HepG2 (cell line): ENCODE measurements around the gene ERMAP. TPM values are rescaled to one million over a fixed set of nuclear protein-coding genes. Genes with fewer than 3 reads are reported as not detected.
A peak's percentile ranks its signal among the peaks of the same experiment; 100 is the strongest.

Source experiments
- AGO1 ChIP-seq: fragments of 200-400 bp; formaldehyde crosslinking; IDR thresholded peaks from 2 replicates; pipeline ENCODE4 v1.6.1; 2017; ENCODE audit warnings: mild to moderate bottlenecking, low read depth, low read length, moderate library complexity; ENCODE audit not compliant: poor library complexity, severe bottlenecking
- ATF4 ChIP-seq, 2 experiments: fragments of 450-650 bp in 1 of 2; sonication (generic) in 1 of 2; formaldehyde crosslinking; IDR thresholded peaks; 2 replicates each; pipeline versions ENCODE4 v1.5.0 to v1.8.0; 2020 to 2022; ENCODE audit warnings: mild to moderate bottlenecking in 1 of 2, missing genetic modification reagents in 1 of 2
- FOXP1 ChIP-seq, 2 experiments: fragments of 450-650 bp in 1 of 2; IDR thresholded peaks; 2 replicates each; pipeline ENCODE4 v1.6.1; 2017 to 2018; ENCODE audit warnings: antibody characterized with exemption in 1 of 2
- HDAC2 ChIP-seq: sonication (generic); formaldehyde crosslinking; IDR thresholded peaks from 2 replicates; pipeline ENCODE4 v1.4.0; 2020; ENCODE audit warnings: missing genetic modification reagents
- NFYC ChIP-seq: IDR thresholded peaks from 2 replicates; pipeline ENCODE4 v1.6.1; 2016; ENCODE audit warnings: missing genetic modification reagents, missing compliant biosample characterization
- NR3C1 ChIP-seq: sonication (generic); formaldehyde crosslinking; IDR thresholded peaks from 2 replicates; pipeline ENCODE4 v1.4.0; 2020; ENCODE audit warnings: missing genetic modification reagents
- RAD51 ChIP-seq: fragments of 450-650 bp; IDR thresholded peaks from 2 replicates; pipeline ENCODE4 v1.6.1; 2016; ENCODE audit warnings: borderline replicate concordance
- ZBTB20 ChIP-seq: sonication (generic); formaldehyde crosslinking; IDR thresholded peaks from 2 replicates; pipeline ENCODE4 v1.8.1; 2023; ENCODE audit warnings: missing genetic modification reagents, low read depth, mild to moderate bottlenecking, borderline replicate concordance
- ZBTB49 ChIP-seq: sonication (generic); formaldehyde crosslinking; IDR thresholded peaks from 2 replicates; pipeline ENCODE4 v1.4.0; 2020; ENCODE audit warnings: missing genetic modification reagents, borderline replicate concordance
- ZBTB8A ChIP-seq: sonication (generic); formaldehyde crosslinking; IDR thresholded peaks from 2 replicates; pipeline ENCODE4 v1.4.0; 2020; ENCODE audit warnings: mild to moderate bottlenecking, low read depth, missing genetic modification reagents, borderline replicate concordance
- ZFY ChIP-seq: sonication (generic); formaldehyde crosslinking; IDR thresholded peaks from 2 replicates; pipeline ENCODE4 v1.4.0; 2020; ENCODE audit warnings: missing genetic modification reagents
- ZKSCAN5 ChIP-seq: sonication (generic); formaldehyde crosslinking; IDR thresholded peaks from 2 replicates; pipeline ENCODE4 v1.5.1; 2020; ENCODE audit warnings: mild to moderate bottlenecking, missing genetic modification reagents
- ZNF101 ChIP-seq: sonication (generic); formaldehyde crosslinking; IDR thresholded peaks from 2 replicates; pipeline ENCODE4 v1.4.0; 2020; ENCODE audit warnings: mild to moderate bottlenecking, low read depth, missing genetic modification reagents, borderline replicate concordance
- ZNF282 ChIP-seq: fragments of 450-650 bp; IDR thresholded peaks from 2 replicates; pipeline ENCODE4 v1.6.1; 2018; ENCODE audit not compliant: partially characterized antibody
- ZNF343 ChIP-seq: sonication (generic); formaldehyde crosslinking; IDR thresholded peaks from 2 replicates; pipeline ENCODE4 v1.4.0; 2020; ENCODE audit warnings: mild to moderate bottlenecking, missing genetic modification reagents
- polyA plus RNA-seq, 8 experiments: library from polyadenylated mRNA; depleted of rRNA in 3 of 8; stranded (reverse) in 7 of 8; unstranded in 1 of 8; fragments of >200 nt; fragmentation: Illumina TruSeq in 4 of 8; extraction: Trizol in 4 of 8; gene quantifications; 2 replicates each; pipeline versions ENCODE4 v1.2.1 to v1.2.3, GENCODE V29; 2011 to 2016; ENCODE audit warnings: low read depth in 4 of 8, missing spikeins in 1 of 8, mixed read lengths in 1 of 8; ENCODE audit not compliant: insufficient read depth in 1 of 8
- total RNA-seq, 5 experiments: library from RNA; depleted of rRNA; stranded (reverse); fragments of >200 nt; fragmentation: Illumina TruSeq; extraction: Trizol; gene quantifications; 2 replicates each; pipeline ENCODE4 v1.2.3, GENCODE V29; 2016; ENCODE audit warnings: low read depth in 1 of 5
- TF ChIP-seq, protein P1 (sequence below), 2 experiments: sonication (generic) in 1 of 2; formaldehyde crosslinking in 1 of 2; IDR thresholded peaks; 2 replicates each; pipeline versions ENCODE4 v1.6.1 to v1.9.0; 2014 to 2022; ENCODE audit warnings: antibody characterized with exemption in 1 of 2, borderline replicate concordance in 1 of 2, inconsistent platforms in 1 of 2, low read depth in 1 of 2, missing genetic modification reagents in 1 of 2

Gene ERMAP
- total and polyA plus RNA-seq, 2 of the 13 experiments (the other 11 are each of a cell fraction or from before 2014, with no cell fraction given): 2.2 to 4.4 TPM

DNA sequence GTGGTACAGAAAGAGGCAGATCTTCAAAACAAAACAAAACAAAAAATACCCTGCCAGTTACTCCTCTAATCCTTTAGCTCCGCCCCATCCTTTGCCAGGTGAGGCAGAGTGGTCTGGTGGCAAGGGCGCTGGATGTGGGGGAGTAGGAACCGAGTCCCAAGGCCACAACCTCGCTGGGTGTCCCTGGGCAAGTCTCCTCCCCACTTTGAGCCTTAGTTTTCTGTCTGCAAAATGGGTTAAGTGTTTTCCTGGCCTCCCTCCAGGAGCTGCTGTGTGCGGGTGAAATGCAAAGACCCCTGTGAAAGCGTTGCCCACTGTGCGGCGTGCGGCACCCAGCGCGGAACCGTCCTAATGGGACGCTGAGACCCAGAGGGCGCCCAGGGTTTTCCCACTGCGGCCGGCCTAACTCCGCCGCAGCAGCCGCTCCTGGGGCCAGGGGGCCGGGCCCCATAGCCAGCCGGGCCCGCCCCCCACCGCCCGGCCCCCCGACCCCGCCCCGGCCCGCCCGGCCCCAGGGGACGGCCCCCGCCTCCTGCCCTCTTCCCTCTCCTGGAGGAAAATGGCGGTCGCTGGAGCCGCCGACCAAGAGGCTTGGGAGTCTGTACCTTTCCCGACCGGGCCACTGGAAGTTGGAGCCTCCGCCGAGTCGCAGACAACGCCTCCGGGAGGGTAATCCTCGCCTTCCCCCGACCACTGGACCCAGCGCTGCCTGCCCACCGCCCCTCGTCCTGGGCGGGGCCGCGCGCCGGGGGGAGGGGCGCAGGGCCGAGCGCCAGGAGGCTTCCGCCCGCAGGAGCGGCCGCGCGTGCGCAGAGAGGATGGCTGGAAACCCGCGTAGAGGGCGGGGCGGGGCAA is at the start of gene ERMAP, which contains the start of gene SVBP (continued):
- TF ChIP-seq, protein P1, sequence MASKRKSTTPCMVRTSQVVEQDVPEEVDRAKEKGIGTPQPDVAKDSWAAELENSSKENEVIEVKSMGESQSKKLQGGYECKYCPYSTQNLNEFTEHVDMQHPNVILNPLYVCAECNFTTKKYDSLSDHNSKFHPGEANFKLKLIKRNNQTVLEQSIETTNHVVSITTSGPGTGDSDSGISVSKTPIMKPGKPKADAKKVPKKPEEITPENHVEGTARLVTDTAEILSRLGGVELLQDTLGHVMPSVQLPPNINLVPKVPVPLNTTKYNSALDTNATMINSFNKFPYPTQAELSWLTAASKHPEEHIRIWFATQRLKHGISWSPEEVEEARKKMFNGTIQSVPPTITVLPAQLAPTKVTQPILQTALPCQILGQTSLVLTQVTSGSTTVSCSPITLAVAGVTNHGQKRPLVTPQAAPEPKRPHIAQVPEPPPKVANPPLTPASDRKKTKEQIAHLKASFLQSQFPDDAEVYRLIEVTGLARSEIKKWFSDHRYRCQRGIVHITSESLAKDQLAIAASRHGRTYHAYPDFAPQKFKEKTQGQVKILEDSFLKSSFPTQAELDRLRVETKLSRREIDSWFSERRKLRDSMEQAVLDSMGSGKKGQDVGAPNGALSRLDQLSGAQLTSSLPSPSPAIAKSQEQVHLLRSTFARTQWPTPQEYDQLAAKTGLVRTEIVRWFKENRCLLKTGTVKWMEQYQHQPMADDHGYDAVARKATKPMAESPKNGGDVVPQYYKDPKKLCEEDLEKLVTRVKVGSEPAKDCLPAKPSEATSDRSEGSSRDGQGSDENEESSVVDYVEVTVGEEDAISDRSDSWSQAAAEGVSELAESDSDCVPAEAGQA (IDR thresholded peaks at IDR 0.05; ENCODE audit: low read depth): 0 out of 2 replicates have a peak, but pooled peaks have one; percentile 45
- TF ChIP-seq, protein P1 (CRISPR knock-in tag; IDR thresholded peaks at IDR 0.05; ENCODE audit: borderline replicate concordance): no peak
- TF ChIP-seq ZNF282 (no peak), NFYC (CRISPR knock-in tag) (no peak), ZFY (CRISPR knock-in tag) (peak; percentile 80), ATF4 (CRISPR knock-in tag; IDR thresholded peaks at IDR 0.05) (no peak), ZNF101 (CRISPR knock-in tag) (no peak), HDAC2 (CRISPR knock-in tag) (no peak), ZBTB49 (CRISPR knock-in tag) (no peak), ZNF343 (no peak), ZBTB8A (CRISPR knock-in tag) (no peak), ZKSCAN5 (CRISPR knock-in tag) (no peak), AGO1 (no peak), RAD51 (no peak), FOXP1 (IDR thresholded peaks at IDR 0.05) (no peak), FOXP1 (CRISPR knock-in tag; IDR thresholded peaks at IDR 0.05) (no peak), ZBTB20 (CRISPR knock-in tag) (no peak), NR3C1 (CRISPR knock-in tag) (no peak)
